ENCODE data around the gene TMCC2. TPM values are rescaled to one million over a fixed set of nuclear protein-coding genes. Genes with fewer than 3 reads are reported as not detected.

TMCC2 gene
- total and polyA plus RNA-seq, 2 experiments from 2014 or later, result 2.6 to 9.9 TPM

DNA sequence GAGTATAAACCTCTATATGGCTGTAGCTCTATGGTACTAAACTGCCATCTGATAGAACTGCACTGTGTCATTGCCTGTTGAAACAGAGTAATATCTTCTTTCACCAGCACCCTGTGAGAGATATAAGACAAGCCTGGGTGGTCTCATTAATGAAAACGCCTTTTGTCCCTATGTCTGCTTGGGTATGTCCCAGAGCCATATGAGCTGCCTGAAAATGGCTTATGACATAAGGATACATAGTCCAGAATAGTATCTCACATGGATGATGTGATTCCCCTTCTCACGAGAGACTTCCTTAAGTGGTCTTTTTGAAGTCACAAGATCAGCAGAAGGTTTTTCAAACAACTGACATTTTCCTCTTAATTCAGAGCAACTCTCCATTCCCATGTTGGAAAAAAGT lies 7.3 kb upstream of the TMCC2 start:
- Histone ChIP-seq H4K20me1 (replicated peaks; ENCODE audit: insufficient read depth) (no peaks in the 10 kb centered on the region), H3K4me2 (no peak overlapping the region), H3F3A (replicated peaks; ENCODE audit: low read depth) (no peaks in the 10 kb centered on the region), H3K79me2 (replicated peaks; ENCODE audit: insufficient read depth) (no peaks in the 10 kb centered on the region), H3K27ac (ENCODE audit: low read depth) (no peak overlapping the region), H2AFZ (no peak overlapping the region), H3K4me3 (no peak overlapping the region), H3K9me2 (ENCODE audit: insufficient read depth) (no peaks in the 10 kb centered on the region), H3K4me1 (ENCODE audit: insufficient read depth) (no peaks in the 10 kb centered on the region), H3K27me3 (ENCODE audit: insufficient read depth) (no peaks in the 10 kb centered on the region), H3K36me3 (ENCODE audit: insufficient read depth) (no peaks in the 10 kb centered on the region)
- TF ChIP-seq, protein P1, sequence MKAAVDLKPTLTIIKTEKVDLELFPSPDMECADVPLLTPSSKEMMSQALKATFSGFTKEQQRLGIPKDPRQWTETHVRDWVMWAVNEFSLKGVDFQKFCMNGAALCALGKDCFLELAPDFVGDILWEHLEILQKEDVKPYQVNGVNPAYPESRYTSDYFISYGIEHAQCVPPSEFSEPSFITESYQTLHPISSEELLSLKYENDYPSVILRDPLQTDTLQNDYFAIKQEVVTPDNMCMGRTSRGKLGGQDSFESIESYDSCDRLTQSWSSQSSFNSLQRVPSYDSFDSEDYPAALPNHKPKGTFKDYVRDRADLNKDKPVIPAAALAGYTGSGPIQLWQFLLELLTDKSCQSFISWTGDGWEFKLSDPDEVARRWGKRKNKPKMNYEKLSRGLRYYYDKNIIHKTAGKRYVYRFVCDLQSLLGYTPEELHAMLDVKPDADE (IDR thresholded peaks at IDR 0.05), result no peak
- TF ChIP-seq CREB1 (CRISPR knock-in tag; IDR thresholded peaks at IDR 0.05; ENCODE audit: low read depth) (no peak), EZH2phosphoT487 (IDR thresholded peaks at IDR 0.05; ENCODE audit: unreplicated experiment) (no peak), STAT1 (IDR thresholded peaks at IDR 0.05; ENCODE audit: unreplicated experiment) (no peak), ZNF114 (CRISPR knock-in tag; IDR thresholded peaks at IDR 0.05) (no peak), NANOG (IDR thresholded peaks at IDR 0.05; ENCODE audit: borderline replicate concordance) (no peak), EZH2 (IDR thresholded peaks at IDR 0.05; ENCODE audit: low read depth, unreplicated experiment) (no peak), ZNF331 (CRISPR knock-in tag; IDR thresholded peaks at IDR 0.05; ENCODE audit: low read depth) (no peak)
- TF ChIP-seq, protein P2, sequence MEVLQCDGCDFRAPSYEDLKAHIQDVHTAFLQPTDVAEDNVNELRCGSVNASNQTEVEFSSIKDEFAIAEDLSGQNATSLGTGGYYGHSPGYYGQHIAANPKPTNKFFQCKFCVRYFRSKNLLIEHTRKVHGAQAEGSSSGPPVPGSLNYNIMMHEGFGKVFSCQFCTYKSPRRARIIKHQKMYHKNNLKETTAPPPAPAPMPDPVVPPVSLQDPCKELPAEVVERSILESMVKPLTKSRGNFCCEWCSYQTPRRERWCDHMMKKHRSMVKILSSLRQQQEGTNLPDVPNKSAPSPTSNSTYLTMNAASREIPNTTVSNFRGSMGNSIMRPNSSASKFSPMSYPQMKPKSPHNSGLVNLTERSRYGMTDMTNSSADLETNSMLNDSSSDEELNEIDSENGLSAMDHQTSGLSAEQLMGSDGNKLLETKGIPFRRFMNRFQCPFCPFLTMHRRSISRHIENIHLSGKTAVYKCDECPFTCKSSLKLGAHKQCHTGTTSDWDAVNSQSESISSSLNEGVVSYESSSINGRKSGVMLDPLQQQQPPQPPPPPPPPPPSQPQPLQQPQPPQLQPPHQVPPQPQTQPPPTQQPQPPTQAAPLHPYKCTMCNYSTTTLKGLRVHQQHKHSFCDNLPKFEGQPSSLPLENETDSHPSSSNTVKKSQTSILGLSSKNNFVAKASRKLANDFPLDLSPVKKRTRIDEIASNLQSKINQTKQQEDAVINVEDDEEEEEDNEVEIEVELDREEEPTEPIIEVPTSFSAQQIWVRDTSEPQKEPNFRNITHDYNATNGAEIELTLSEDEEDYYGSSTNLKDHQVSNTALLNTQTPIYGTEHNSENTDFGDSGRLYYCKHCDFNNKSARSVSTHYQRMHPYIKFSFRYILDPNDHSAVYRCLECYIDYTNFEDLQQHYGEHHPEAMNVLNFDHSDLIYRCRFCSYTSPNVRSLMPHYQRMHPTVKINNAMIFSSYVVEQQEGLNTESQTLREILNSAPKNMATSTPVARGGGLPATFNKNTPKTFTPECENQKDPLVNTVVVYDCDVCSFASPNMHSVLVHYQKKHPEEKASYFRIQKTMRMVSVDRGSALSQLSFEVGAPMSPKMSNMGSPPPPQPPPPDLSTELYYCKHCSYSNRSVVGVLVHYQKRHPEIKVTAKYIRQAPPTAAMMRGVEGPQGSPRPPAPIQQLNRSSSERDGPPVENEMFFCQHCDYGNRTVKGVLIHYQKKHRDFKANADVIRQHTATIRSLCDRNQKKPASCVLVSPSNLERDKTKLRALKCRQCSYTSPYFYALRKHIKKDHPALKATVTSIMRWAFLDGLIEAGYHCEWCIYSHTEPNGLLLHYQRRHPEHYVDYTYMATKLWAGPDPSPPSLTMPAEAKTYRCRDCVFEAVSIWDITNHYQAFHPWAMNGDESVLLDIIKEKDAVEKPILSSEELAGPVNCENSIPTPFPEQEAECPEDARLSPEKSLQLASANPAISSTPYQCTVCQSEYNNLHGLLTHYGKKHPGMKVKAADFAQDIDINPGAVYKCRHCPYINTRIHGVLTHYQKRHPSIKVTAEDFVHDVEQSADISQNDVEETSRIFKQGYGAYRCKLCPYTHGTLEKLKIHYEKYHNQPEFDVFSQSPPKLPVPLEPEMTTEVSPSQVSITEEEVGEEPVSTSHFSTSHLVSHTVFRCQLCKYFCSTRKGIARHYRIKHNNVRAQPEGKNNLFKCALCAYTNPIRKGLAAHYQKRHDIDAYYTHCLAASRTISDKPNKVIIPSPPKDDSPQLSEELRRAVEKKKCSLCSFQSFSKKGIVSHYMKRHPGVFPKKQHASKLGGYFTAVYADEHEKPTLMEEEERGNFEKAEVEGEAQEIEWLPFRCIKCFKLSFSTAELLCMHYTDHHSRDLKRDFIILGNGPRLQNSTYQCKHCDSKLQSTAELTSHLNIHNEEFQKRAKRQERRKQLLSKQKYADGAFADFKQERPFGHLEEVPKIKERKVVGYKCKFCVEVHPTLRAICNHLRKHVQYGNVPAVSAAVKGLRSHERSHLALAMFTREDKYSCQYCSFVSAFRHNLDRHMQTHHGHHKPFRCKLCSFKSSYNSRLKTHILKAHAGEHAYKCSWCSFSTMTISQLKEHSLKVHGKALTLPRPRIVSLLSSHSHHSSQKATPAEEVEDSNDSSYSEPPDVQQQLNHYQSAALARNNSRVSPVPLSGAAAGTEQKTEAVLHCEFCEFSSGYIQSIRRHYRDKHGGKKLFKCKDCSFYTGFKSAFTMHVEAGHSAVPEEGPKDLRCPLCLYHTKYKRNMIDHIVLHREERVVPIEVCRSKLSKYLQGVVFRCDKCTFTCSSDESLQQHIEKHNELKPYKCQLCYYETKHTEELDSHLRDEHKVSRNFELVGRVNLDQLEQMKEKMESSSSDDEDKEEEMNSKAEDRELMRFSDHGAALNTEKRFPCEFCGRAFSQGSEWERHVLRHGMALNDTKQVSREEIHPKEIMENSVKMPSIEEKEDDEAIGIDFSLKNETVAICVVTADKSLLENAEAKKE (CRISPR knock-in tag; IDR thresholded peaks at IDR 0.05), result no peak
- TF ChIP-seq, protein P3, sequence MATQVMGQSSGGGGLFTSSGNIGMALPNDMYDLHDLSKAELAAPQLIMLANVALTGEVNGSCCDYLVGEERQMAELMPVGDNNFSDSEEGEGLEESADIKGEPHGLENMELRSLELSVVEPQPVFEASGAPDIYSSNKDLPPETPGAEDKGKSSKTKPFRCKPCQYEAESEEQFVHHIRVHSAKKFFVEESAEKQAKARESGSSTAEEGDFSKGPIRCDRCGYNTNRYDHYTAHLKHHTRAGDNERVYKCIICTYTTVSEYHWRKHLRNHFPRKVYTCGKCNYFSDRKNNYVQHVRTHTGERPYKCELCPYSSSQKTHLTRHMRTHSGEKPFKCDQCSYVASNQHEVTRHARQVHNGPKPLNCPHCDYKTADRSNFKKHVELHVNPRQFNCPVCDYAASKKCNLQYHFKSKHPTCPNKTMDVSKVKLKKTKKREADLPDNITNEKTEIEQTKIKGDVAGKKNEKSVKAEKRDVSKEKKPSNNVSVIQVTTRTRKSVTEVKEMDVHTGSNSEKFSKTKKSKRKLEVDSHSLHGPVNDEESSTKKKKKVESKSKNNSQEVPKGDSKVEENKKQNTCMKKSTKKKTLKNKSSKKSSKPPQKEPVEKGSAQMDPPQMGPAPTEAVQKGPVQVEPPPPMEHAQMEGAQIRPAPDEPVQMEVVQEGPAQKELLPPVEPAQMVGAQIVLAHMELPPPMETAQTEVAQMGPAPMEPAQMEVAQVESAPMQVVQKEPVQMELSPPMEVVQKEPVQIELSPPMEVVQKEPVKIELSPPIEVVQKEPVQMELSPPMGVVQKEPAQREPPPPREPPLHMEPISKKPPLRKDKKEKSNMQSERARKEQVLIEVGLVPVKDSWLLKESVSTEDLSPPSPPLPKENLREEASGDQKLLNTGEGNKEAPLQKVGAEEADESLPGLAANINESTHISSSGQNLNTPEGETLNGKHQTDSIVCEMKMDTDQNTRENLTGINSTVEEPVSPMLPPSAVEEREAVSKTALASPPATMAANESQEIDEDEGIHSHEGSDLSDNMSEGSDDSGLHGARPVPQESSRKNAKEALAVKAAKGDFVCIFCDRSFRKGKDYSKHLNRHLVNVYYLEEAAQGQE (IDR thresholded peaks at IDR 0.05; ENCODE audit: unreplicated experiment), result no peak
- TF ChIP-seq, protein P4, sequence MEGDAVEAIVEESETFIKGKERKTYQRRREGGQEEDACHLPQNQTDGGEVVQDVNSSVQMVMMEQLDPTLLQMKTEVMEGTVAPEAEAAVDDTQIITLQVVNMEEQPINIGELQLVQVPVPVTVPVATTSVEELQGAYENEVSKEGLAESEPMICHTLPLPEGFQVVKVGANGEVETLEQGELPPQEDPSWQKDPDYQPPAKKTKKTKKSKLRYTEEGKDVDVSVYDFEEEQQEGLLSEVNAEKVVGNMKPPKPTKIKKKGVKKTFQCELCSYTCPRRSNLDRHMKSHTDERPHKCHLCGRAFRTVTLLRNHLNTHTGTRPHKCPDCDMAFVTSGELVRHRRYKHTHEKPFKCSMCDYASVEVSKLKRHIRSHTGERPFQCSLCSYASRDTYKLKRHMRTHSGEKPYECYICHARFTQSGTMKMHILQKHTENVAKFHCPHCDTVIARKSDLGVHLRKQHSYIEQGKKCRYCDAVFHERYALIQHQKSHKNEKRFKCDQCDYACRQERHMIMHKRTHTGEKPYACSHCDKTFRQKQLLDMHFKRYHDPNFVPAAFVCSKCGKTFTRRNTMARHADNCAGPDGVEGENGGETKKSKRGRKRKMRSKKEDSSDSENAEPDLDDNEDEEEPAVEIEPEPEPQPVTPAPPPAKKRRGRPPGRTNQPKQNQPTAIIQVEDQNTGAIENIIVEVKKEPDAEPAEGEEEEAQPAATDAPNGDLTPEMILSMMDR (conservative IDR thresholded peaks at IDR 0.05; ENCODE audit: low read depth in 2 of 2), result no peak
- H3K27ac Mint-ChIP-seq, result no peak overlapping the region
- H3K27me3 Mint-ChIP-seq (ENCODE audit: insufficient read depth, low read depth, poor library complexity), result peaks cover 3% of the 10 kb centered on the region
- DNase-seq (ENCODE audit: low spot score) (no peak), ATAC-seq (no peak)
- H3K4me3 Mint-ChIP-seq, result no peak overlapping the region
- no peaks in the 10 kb centered on the region for H3K9me3 Mint-ChIP-seq
- peaks cover 5% of the 10 kb centered on the region; the same call in 2 of the 3 replicates for H3K4me1 Mint-ChIP-seq
- H3K36me3 Mint-ChIP-seq (ENCODE audit: low read depth), result no peaks in the 10 kb centered on the region

Measured in GM23338 (cell line).